ENCODE results near the gene KCNK10.

The KCNK10 gene

GRCh38 chr14:88194531-88194930 is 128.5 kb downstream of the KCNK10 start:
- H3K9ac ChIP-seq (ENCODE audit: low read depth in 1 of 2, low read length in 2 of 2): no peak overlapping the region
- no peaks in the 10 kb centered on the region for H3K9me3 ChIP-seq (ENCODE audit: control insufficient read depth in 1 of 2, low read length in 2 of 2)
- H3K27ac ChIP-seq (ENCODE audit: low read depth, low read length): no peak overlapping the region
- H3K4me1 ChIP-seq (ENCODE audit: control insufficient read depth in 1 of 2, insufficient read depth in 2 of 2, low read length in 2 of 2): peaks cover 0 to 14% of the 10 kb centered on the region in 2 donors
- peaks cover 0 to 3% of the 10 kb centered on the region in 2 donors for H3K27me3 ChIP-seq (ENCODE audit: control insufficient read depth in 1 of 2, insufficient read depth in 2 of 2, low read length in 2 of 2)
- no peak overlapping the region for H3K4me3 ChIP-seq (ENCODE audit: low read depth in 1 of 2, low read length in 2 of 2)
- H3K36me3 ChIP-seq (ENCODE audit: control insufficient read depth in 1 of 2, insufficient read depth in 2 of 2, low read length in 2 of 2): no peaks in the 10 kb centered on the region

GRCh38 chr14:88191605-88192004 is 131.5 kb downstream of the KCNK10 start:
- Histone ChIP-seq H3K4me3 (ENCODE audit: low read depth in 1 of 2, low read length in 2 of 2) (no peak overlapping the region), H3K9ac (ENCODE audit: low read depth in 1 of 2, low read length in 2 of 2) (no peak overlapping the region), H3K27me3 (ENCODE audit: control insufficient read depth in 1 of 2, insufficient read depth in 2 of 2, low read length in 2 of 2) (no peaks in the 10 kb centered on the region), H3K9me3 (ENCODE audit: control insufficient read depth in 1 of 2, low read length in 2 of 2) (no peaks in the 10 kb centered on the region), H3K36me3 (ENCODE audit: control insufficient read depth in 1 of 2, insufficient read depth in 2 of 2, low read length in 2 of 2) (no peaks in the 10 kb centered on the region), H3K27ac (ENCODE audit: low read depth, low read length) (no peak overlapping the region), H3K4me1 (ENCODE audit: control insufficient read depth in 1 of 2, insufficient read depth in 2 of 2, low read length in 2 of 2) (peaks cover 5 to 21% of the 10 kb centered on the region in 2 donors)

GRCh38 chr14:88189417-88190191 is 133.5 kb downstream of the KCNK10 start:
- Histone ChIP-seq H3K4me1 (ENCODE audit: control insufficient read depth in 1 of 2, insufficient read depth in 2 of 2, low read length in 2 of 2) (peaks cover 5 to 15% of the 10 kb centered on the region in 2 donors), H3K9me3 (ENCODE audit: control insufficient read depth in 1 of 2, low read length in 2 of 2) (no peaks in the 10 kb centered on the region), H3K27ac (ENCODE audit: low read depth, low read length) (no peak overlapping the region), H3K27me3 (ENCODE audit: control insufficient read depth in 1 of 2, insufficient read depth in 2 of 2, low read length in 2 of 2) (no peaks in the 10 kb centered on the region), H3K36me3 (ENCODE audit: control insufficient read depth in 1 of 2, insufficient read depth in 2 of 2, low read length in 2 of 2) (no peaks in the 10 kb centered on the region), H3K4me3 (ENCODE audit: low read depth in 1 of 2, low read length in 2 of 2) (peak overlapping the region; percentile 19 to 38), H3K9ac (ENCODE audit: low read depth in 1 of 2, low read length in 2 of 2) (no peak overlapping the region)

GRCh38 chr14:88188745-88189416 is 134.2 kb downstream of the KCNK10 start:
- Histone ChIP-seq H3K4me1 (ENCODE audit: control insufficient read depth in 1 of 2, insufficient read depth in 2 of 2, low read length in 2 of 2) (peaks cover 5 to 12% of the 10 kb centered on the region in 2 donors), H3K9me3 (ENCODE audit: control insufficient read depth in 1 of 2, low read length in 2 of 2) (no peaks in the 10 kb centered on the region), H3K27me3 (ENCODE audit: control insufficient read depth in 1 of 2, insufficient read depth in 2 of 2, low read length in 2 of 2) (no peaks in the 10 kb centered on the region), H3K4me3 (ENCODE audit: low read depth in 1 of 2, low read length in 2 of 2) (peak overlapping the region; percentile 19 to 38), H3K27ac (ENCODE audit: low read depth, low read length) (no peak overlapping the region), H3K36me3 (ENCODE audit: control insufficient read depth in 1 of 2, insufficient read depth in 2 of 2, low read length in 2 of 2) (no peaks in the 10 kb centered on the region), H3K9ac (ENCODE audit: low read depth in 1 of 2, low read length in 2 of 2) (no peak overlapping the region)

GRCh38 chr14:88185843-88186242 is 137.2 kb downstream of the KCNK10 start:
- H3K4me3 ChIP-seq (ENCODE audit: low read depth in 1 of 2, low read length in 2 of 2): no peak overlapping the region
- peaks cover 0 to 3% of the 10 kb centered on the region in 2 donors for H3K36me3 ChIP-seq (ENCODE audit: control insufficient read depth in 1 of 2, insufficient read depth in 2 of 2, low read length in 2 of 2)
- no peaks in the 10 kb centered on the region for H3K27me3 ChIP-seq (ENCODE audit: control insufficient read depth in 1 of 2, insufficient read depth in 2 of 2, low read length in 2 of 2)
- no peak overlapping the region for H3K9ac ChIP-seq (ENCODE audit: low read depth in 1 of 2, low read length in 2 of 2)
- no peak overlapping the region for H3K27ac ChIP-seq (ENCODE audit: low read depth, low read length)
- H3K4me1 ChIP-seq (ENCODE audit: control insufficient read depth in 1 of 2, insufficient read depth in 2 of 2, low read length in 2 of 2): peaks cover 5 to 12% of the 10 kb centered on the region in 2 donors
- H3K9me3 ChIP-seq (ENCODE audit: control insufficient read depth in 1 of 2, low read length in 2 of 2): no peaks in the 10 kb centered on the region

GRCh38 chr14:88184956-88185355 is 138.1 kb downstream of the KCNK10 start:
- Histone ChIP-seq H3K36me3 (ENCODE audit: control insufficient read depth in 1 of 2, insufficient read depth in 2 of 2, low read length in 2 of 2) (peaks cover 0 to 3% of the 10 kb centered on the region in 2 donors), H3K4me1 (ENCODE audit: control insufficient read depth in 1 of 2, insufficient read depth in 2 of 2, low read length in 2 of 2) (peaks cover 5 to 11% of the 10 kb centered on the region in 2 donors), H3K4me3 (ENCODE audit: low read depth in 1 of 2, low read length in 2 of 2) (no peak overlapping the region), H3K27me3 (ENCODE audit: control insufficient read depth in 1 of 2, insufficient read depth in 2 of 2, low read length in 2 of 2) (no peaks in the 10 kb centered on the region), H3K9ac (ENCODE audit: low read depth in 1 of 2, low read length in 2 of 2) (no peak overlapping the region), H3K9me3 (ENCODE audit: control insufficient read depth in 1 of 2, low read length in 2 of 2) (no peaks in the 10 kb centered on the region), H3K27ac (ENCODE audit: low read depth, low read length) (no peak overlapping the region)

- Histone ChIP-seq H3K9ac (ENCODE audit: low read depth in 1 of 2, low read length in 2 of 2) (no peak overlapping the region), H3K4me1 (ENCODE audit: control insufficient read depth in 1 of 2, insufficient read depth in 2 of 2, low read length in 2 of 2) (no peaks in the 10 kb centered on the region), H3K9me3 (ENCODE audit: control insufficient read depth in 1 of 2, low read length in 2 of 2) (no peaks in the 10 kb centered on the region), H3K27me3 (ENCODE audit: control insufficient read depth in 1 of 2, insufficient read depth in 2 of 2, low read length in 2 of 2) (no peaks in the 10 kb centered on the region), H3K27ac (ENCODE audit: low read depth, low read length) (no peak overlapping the region), H3K36me3 (ENCODE audit: control insufficient read depth in 1 of 2, insufficient read depth in 2 of 2, low read length in 2 of 2) (peaks cover 0 to 3% of the 10 kb centered on the region in 2 donors), H3K4me3 (ENCODE audit: low read depth in 1 of 2, low read length in 2 of 2) (no peak overlapping the region)
Measured at GRCh38 chr14:88181072-88181471, 142.0 kb downstream of the KCNK10 start.

GRCh38 chr14:88179716-88180115 is 143.4 kb downstream of the KCNK10 start:
- Histone ChIP-seq H3K4me3 (ENCODE audit: low read depth in 1 of 2, low read length in 2 of 2) (no peak overlapping the region), H3K9ac (ENCODE audit: low read depth in 1 of 2, low read length in 2 of 2) (no peak overlapping the region), H3K27ac (ENCODE audit: low read depth, low read length) (no peak overlapping the region), H3K4me1 (ENCODE audit: control insufficient read depth in 1 of 2, insufficient read depth in 2 of 2, low read length in 2 of 2) (no peaks in the 10 kb centered on the region), H3K36me3 (ENCODE audit: control insufficient read depth in 1 of 2, insufficient read depth in 2 of 2, low read length in 2 of 2) (peaks cover 0 to 3% of the 10 kb centered on the region in 2 donors), H3K9me3 (ENCODE audit: control insufficient read depth in 1 of 2, low read length in 2 of 2) (no peaks in the 10 kb centered on the region), H3K27me3 (ENCODE audit: control insufficient read depth in 1 of 2, insufficient read depth in 2 of 2, low read length in 2 of 2) (no peaks in the 10 kb centered on the region)

GRCh38 chr14:88170333-88170732 is 152.7 kb downstream of the KCNK10 start:
- Histone ChIP-seq H3K4me3 (ENCODE audit: low read depth in 1 of 2, low read length in 2 of 2) (no peak overlapping the region), H3K9ac (ENCODE audit: low read depth in 1 of 2, low read length in 2 of 2) (no peak overlapping the region), H3K27ac (ENCODE audit: low read depth, low read length) (no peak overlapping the region), H3K27me3 (ENCODE audit: control insufficient read depth in 1 of 2, insufficient read depth in 2 of 2, low read length in 2 of 2) (no peaks in the 10 kb centered on the region), H3K4me1 (ENCODE audit: control insufficient read depth in 1 of 2, insufficient read depth in 2 of 2, low read length in 2 of 2) (peaks cover 0 to 9% of the 10 kb centered on the region in 2 donors), H3K9me3 (ENCODE audit: control insufficient read depth in 1 of 2, low read length in 2 of 2) (no peaks in the 10 kb centered on the region), H3K36me3 (ENCODE audit: control insufficient read depth in 1 of 2, insufficient read depth in 2 of 2, low read length in 2 of 2) (no peaks in the 10 kb centered on the region)

GRCh38 chr14:88168498-88169165 is 154.4 kb downstream of the KCNK10 start:
- no peaks in the 10 kb centered on the region for H3K36me3 ChIP-seq (ENCODE audit: control insufficient read depth in 1 of 2, insufficient read depth in 2 of 2, low read length in 2 of 2)
- no peak overlapping the region for H3K4me3 ChIP-seq (ENCODE audit: low read depth in 1 of 2, low read length in 2 of 2)
- no peak overlapping the region for H3K9ac ChIP-seq (ENCODE audit: low read depth in 1 of 2, low read length in 2 of 2)
- H3K27ac ChIP-seq (ENCODE audit: low read depth, low read length): no peak overlapping the region
- H3K4me1 ChIP-seq (ENCODE audit: control insufficient read depth in 1 of 2, insufficient read depth in 2 of 2, low read length in 2 of 2): peaks cover 0 to 9% of the 10 kb centered on the region in 2 donors
- H3K9me3 ChIP-seq (ENCODE audit: control insufficient read depth in 1 of 2, low read length in 2 of 2): no peaks in the 10 kb centered on the region
- no peaks in the 10 kb centered on the region for H3K27me3 ChIP-seq (ENCODE audit: control insufficient read depth in 1 of 2, insufficient read depth in 2 of 2, low read length in 2 of 2)
